SK-N-MC (cell line): ENCODE measurements around the gene GASK1A.

Source experiments
- EZH2 ChIP-seq: fragments of 200-600 bp; sonication (generic); IDR thresholded peaks from one replicate; pipeline ENCODE4 v1.6.1; 2017; ENCODE audit warnings: antibody characterized with exemption
- FOXP2 ChIP-seq: optimal IDR thresholded peaks from 2 replicates; pipeline ENCODE3; 2011; ENCODE audit warnings: mild to moderate bottlenecking, moderate library complexity; ENCODE audit not compliant: insufficient read depth; ENCODE audit errors: extremely low read length, control extremely low read depth
- POLR2AphosphoS5 ChIP-seq: IDR thresholded peaks from 2 replicates; pipeline ENCODE4 v1.6.1; 2012; ENCODE audit warnings: mild to moderate bottlenecking, low read depth, low read length, borderline replicate concordance

DNA sequence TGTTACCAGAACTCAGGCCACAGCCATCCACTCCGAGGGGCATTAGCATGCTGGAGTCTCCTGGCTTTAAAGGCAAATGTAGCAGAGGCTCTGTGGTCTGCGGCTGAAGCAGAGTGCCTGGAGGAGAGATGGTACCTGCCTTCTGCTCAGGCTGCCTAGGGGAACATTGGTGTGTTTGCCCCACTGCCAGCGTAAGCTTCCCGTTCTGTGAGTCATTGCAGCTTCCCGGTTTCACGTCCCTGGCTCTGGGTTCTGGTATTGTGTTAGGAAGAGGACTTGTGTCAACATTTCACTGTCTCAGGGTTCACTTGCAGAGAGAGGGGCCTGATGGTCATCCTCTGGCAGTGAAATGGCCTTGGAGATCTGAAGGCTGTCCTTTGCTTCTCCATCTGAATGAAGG lies 1.8 kb downstream of the GASK1A start:
- TF ChIP-seq EZH2 (no peak), POLR2AphosphoS5 (no peak), FOXP2 (no peak)
